ENCODE data around the gene SH2D3C. TPM values are rescaled to one million over a fixed set of nuclear protein-coding genes. Genes with fewer than 3 reads are reported as not detected.

Gene SH2D3C
- total and polyA plus RNA-seq, 9 of the 15 experiments (the other 6 are each of a cell fraction or from before 2014, with no cell fraction given), result 0.03 to 1.2 (median 0.22) TPM; not detected in 1

DNA sequence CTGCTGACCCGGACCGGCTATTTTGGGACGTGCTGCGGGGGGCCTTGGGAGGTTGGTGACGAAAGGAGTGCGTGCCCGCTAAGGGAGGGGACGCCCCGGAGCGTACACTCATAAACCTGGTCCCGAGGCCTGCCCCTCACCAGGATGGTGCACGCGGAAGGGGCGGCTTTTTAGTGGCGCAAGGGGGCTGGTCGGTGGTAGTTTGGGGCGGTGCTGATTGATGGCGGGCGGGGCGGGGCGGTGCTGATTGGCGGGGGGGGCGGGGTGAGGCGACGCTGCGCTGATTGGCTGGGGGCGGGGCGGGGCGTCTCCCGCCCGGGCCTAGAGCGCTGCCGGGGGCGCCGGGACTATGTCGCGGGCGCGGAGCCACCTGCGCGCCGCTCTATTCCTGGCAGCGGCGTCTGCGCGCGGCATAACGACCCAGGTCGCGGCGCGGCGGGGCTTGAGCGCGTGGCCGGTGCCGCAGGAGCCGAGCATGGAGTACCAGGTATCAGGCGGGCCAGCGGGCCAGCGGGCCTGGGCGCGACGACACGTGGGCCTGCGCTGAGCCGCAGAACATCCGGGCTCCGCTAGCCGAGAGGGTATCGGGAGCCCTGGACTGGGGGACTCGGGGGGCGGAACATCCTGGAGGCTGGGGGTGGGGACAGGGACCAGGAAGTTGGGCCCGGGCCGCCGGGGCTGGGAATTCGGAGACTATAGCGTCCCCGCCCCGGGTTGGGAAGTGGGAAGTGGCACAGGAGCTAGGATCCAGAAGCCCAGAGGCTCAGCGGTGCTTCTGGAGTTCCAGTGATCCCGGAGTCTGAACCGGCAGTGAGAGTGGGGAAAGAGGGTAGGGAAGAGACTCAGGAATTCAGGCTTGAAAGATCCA is 24.3 kb upstream of the SH2D3C start, which contains the start of gene FPGS (continued):
- TF ChIP-seq, protein P1, sequence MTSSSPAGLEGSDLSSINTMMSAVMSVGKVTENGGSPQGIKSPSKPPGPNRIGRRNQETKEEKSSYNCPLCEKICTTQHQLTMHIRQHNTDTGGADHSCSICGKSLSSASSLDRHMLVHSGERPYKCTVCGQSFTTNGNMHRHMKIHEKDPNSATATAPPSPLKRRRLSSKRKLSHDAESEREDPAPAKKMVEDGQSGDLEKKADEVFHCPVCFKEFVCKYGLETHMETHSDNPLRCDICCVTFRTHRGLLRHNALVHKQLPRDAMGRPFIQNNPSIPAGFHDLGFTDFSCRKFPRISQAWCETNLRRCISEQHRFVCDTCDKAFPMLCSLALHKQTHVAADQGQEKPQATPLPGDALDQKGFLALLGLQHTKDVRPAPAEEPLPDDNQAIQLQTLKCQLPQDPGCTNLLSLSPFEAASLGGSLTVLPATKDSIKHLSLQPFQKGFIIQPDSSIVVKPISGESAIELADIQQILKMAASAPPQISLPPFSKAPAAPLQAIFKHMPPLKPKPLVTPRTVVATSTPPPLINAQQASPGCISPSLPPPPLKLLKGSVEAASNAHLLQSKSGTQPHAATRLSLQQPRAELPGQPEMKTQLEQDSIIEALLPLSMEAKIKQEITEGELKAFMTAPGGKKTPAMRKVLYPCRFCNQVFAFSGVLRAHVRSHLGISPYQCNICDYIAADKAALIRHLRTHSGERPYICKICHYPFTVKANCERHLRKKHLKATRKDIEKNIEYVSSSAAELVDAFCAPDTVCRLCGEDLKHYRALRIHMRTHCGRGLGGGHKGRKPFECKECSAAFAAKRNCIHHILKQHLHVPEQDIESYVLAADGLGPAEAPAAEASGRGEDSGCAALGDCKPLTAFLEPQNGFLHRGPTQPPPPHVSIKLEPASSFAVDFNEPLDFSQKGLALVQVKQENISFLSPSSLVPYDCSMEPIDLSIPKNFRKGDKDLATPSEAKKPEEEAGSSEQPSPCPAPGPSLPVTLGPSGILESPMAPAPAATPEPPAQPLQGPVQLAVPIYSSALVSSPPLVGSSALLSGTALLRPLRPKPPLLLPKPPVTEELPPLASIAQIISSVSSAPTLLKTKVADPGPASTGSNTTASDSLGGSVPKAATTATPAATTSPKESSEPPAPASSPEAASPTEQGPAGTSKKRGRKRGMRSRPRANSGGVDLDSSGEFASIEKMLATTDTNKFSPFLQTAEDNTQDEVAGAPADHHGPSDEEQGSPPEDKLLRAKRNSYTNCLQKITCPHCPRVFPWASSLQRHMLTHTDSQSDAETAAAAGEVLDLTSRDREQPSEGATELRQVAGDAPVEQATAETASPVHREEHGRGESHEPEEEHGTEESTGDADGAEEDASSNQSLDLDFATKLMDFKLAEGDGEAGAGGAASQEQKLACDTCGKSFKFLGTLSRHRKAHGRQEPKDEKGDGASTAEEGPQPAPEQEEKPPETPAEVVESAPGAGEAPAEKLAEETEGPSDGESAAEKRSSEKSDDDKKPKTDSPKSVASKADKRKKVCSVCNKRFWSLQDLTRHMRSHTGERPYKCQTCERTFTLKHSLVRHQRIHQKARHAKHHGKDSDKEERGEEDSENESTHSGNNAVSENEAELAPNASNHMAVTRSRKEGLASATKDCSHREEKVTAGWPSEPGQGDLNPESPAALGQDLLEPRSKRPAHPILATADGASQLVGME (CRISPR knock-in tag; IDR thresholded peaks at IDR 0.05), result no peak
- TF ChIP-seq, protein P2, sequence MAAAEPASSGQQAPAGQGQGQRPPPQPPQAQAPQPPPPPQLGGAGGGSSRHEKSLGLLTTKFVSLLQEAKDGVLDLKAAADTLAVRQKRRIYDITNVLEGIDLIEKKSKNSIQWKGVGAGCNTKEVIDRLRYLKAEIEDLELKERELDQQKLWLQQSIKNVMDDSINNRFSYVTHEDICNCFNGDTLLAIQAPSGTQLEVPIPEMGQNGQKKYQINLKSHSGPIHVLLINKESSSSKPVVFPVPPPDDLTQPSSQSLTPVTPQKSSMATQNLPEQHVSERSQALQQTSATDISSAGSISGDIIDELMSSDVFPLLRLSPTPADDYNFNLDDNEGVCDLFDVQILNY (CRISPR knock-in tag; IDR thresholded peaks at IDR 0.05), result no peak
- TF ChIP-seq DIDO1 (tag; IDR thresholded peaks at IDR 0.05; ENCODE audit: low read depth) (no peak), HDAC6 (IDR thresholded peaks at IDR 0.05; ENCODE audit: low read depth, low read length) (no peak), PCBP1 (IDR thresholded peaks at IDR 0.05; ENCODE audit: low read depth, low read length, poor library complexity, severe bottlenecking) (peak; percentile 72), RNF2 (IDR thresholded peaks at IDR 0.05) (no peak), EWSR1 (IDR thresholded peaks at IDR 0.05; ENCODE audit: borderline replicate concordance, low read depth, partially characterized antibody) (no peak), SIN3B (IDR thresholded peaks at IDR 0.05; ENCODE audit: low read depth) (peak; percentile 74; the same call in 1 of the 2 replicates)
- TF ChIP-seq, protein P3, sequence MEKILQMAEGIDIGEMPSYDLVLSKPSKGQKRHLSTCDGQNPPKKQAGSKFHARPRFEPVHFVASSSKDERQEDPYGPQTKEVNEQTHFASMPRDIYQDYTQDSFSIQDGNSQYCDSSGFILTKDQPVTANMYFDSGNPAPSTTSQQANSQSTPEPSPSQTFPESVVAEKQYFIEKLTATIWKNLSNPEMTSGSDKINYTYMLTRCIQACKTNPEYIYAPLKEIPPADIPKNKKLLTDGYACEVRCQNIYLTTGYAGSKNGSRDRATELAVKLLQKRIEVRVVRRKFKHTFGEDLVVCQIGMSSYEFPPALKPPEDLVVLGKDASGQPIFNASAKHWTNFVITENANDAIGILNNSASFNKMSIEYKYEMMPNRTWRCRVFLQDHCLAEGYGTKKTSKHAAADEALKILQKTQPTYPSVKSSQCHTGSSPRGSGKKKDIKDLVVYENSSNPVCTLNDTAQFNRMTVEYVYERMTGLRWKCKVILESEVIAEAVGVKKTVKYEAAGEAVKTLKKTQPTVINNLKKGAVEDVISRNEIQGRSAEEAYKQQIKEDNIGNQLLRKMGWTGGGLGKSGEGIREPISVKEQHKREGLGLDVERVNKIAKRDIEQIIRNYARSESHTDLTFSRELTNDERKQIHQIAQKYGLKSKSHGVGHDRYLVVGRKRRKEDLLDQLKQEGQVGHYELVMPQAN (IDR thresholded peaks at IDR 0.05; ENCODE audit: borderline replicate concordance), result peak; percentile 84

All from K562 (cell line).